NCI-H2107 treated with DMSO at 0.1 percent for 48 hours (cell line): ENCODE measurements around the gene CHCHD3.
"Not testable (repeated sequence)": the region's sequence is repeated elsewhere in the genome, so short reads cannot be mapped to it uniquely, and the experiment has no call there.

Experiments used
- DNase-seq: peaks from one replicate; lab custom pipeline; 2025; ENCODE audit not compliant: unreplicated experiment; lab: John Stamatoyannopoulos, UW

Gene CHCHD3

GRCh38 chr7:132907380-132907940 lies 174.4 kb downstream of the CHCHD3 start:
- no peak for DNase-seq

- DNase-seq: no peak
Observed at GRCh38 chr7:132906193-132906835, 175.6 kb downstream of the CHCHD3 start.

- DNase-seq: not testable (repeated sequence)
Observed at GRCh38 chr7:132905136-132905535, 176.8 kb downstream of the CHCHD3 start.

- no peak for DNase-seq
Observed at GRCh38 chr7:132904209-132904608, 177.7 kb downstream of the CHCHD3 start.

- DNase-seq: not testable (repeated sequence)
Observed at GRCh38 chr7:132902294-132902693, 179.6 kb downstream of the CHCHD3 start.

- no peak for DNase-seq
Observed at GRCh38 chr7:132901241-132901640, 180.6 kb downstream of the CHCHD3 start.

GRCh38 chr7:132899833-132900232 lies 182.1 kb downstream of the CHCHD3 start:
- DNase-seq: no peak

GRCh38 chr7:132898641-132899175 lies 183.2 kb downstream of the CHCHD3 start:
- DNase-seq: not testable (repeated sequence)

- DNase-seq: no peak
Observed at GRCh38 chr7:132897093-132897687, 184.7 kb downstream of the CHCHD3 start.

- DNase-seq: no peak
Observed at GRCh38 chr7:132895231-132895630, 186.7 kb downstream of the CHCHD3 start.

GRCh38 chr7:132893560-132893959 lies 188.3 kb downstream of the CHCHD3 start:
- DNase-seq: no peak

- not testable (repeated sequence) for DNase-seq
Observed at GRCh38 chr7:132892744-132893143, 189.1 kb downstream of the CHCHD3 start.

GRCh38 chr7:132891554-132891953 lies 190.3 kb downstream of the CHCHD3 start:
- no peak for DNase-seq

- no peak for DNase-seq
Observed at GRCh38 chr7:132882714-132883428, 199.0 kb downstream of the CHCHD3 start.

- no peak for DNase-seq
Observed at GRCh38 chr7:132881317-132881716, 200.6 kb downstream of the CHCHD3 start.

- no peak for DNase-seq
Observed at GRCh38 chr7:132879579-132879978, 202.3 kb downstream of the CHCHD3 start.

GRCh38 chr7:132878204-132878919 lies 203.5 kb downstream of the CHCHD3 start:
- no peak for DNase-seq

GRCh38 chr7:132877573-132877972 lies 204.3 kb downstream of the CHCHD3 start:
- DNase-seq: no peak

- DNase-seq: no peak
Observed at GRCh38 chr7:132876576-132876975, 205.3 kb downstream of the CHCHD3 start.

- DNase-seq: no peak
Observed at GRCh38 chr7:132872034-132872433, 209.9 kb downstream of the CHCHD3 start.

- DNase-seq: no peak
Observed at GRCh38 chr7:132871419-132871818, 210.5 kb downstream of the CHCHD3 start.
